ENCODE data around the gene ALAS1. TPM values are rescaled to one million over a fixed set of nuclear protein-coding genes. Genes with fewer than 3 reads are reported as not detected.
"Not testable (repeated sequence)": the region's sequence is repeated elsewhere in the genome, so short reads cannot be mapped to it uniquely, and the experiment has no call there.

ALAS1 gene
- total RNA-seq, 2 experiments from 2014 or later, result 34.4 to 43.6 TPM

- Histone ChIP-seq H3K36me3 (ENCODE audit: insufficient read depth, low read length) (no peaks in the 10 kb centered on the region), H3K4me1 (ENCODE audit: insufficient read depth, low read length, poor library complexity, severe bottlenecking) (no peaks in the 10 kb centered on the region), H3K9me3 (ENCODE audit: low read length) (peaks cover 11% of the 10 kb centered on the region; the same call in 1 of the 2 replicates), H4K20me1 (ENCODE audit: insufficient read depth, low read length) (no peaks in the 10 kb centered on the region), H3K4me2 (ENCODE audit: low read length) (no peak overlapping the region), H3K79me2 (ENCODE audit: insufficient read depth, low read depth, low read length) (no peaks in the 10 kb centered on the region), H3K4me3 (ENCODE audit: low read depth, low read length, poor library complexity, severe bottlenecking) (no peak overlapping the region), H3K9me2 (ENCODE audit: insufficient read depth, low read length) (no peaks in the 10 kb centered on the region), H2AFZ (ENCODE audit: low read length) (no peak overlapping the region), H3K27ac (ENCODE audit: low read depth, low read length, poor library complexity, severe bottlenecking) (no peak overlapping the region)
- TF ChIP-seq, protein P1, sequence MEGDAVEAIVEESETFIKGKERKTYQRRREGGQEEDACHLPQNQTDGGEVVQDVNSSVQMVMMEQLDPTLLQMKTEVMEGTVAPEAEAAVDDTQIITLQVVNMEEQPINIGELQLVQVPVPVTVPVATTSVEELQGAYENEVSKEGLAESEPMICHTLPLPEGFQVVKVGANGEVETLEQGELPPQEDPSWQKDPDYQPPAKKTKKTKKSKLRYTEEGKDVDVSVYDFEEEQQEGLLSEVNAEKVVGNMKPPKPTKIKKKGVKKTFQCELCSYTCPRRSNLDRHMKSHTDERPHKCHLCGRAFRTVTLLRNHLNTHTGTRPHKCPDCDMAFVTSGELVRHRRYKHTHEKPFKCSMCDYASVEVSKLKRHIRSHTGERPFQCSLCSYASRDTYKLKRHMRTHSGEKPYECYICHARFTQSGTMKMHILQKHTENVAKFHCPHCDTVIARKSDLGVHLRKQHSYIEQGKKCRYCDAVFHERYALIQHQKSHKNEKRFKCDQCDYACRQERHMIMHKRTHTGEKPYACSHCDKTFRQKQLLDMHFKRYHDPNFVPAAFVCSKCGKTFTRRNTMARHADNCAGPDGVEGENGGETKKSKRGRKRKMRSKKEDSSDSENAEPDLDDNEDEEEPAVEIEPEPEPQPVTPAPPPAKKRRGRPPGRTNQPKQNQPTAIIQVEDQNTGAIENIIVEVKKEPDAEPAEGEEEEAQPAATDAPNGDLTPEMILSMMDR (conservative IDR thresholded peaks at IDR 0.05; ENCODE audit: low read length), result no peak
- TF ChIP-seq EZH2phosphoT487 (IDR thresholded peaks at IDR 0.05; ENCODE audit: borderline replicate concordance, low read depth, low read length), result no peak
- no TSS peak for BruUV-seq (replicated peaks)
- no peak for DNase-seq (ENCODE audit: low spot score)
- intact Hi-C loops (cut with micrococcal nuclease; ENCODE audit: unreplicated experiment), result no loop called here
- ChIA-PET POLR2A (interaction anchor here (0.7 to 1.1 kb wide), 2 partner anchors 17 to 19 kb away, joined by 4 to 5 read pairs; no protein-coding TSS in a partner anchor), CTCF (ENCODE audit: unreplicated experiment) (no interaction called here)
These were observed 30.7 kb upstream of the ALAS1 start for GRCh38 chr3:52167240-52167639.

GRCh38 chr3:52170217-52170616 lies 27.7 kb upstream of the ALAS1 start:
- not testable (repeated sequence) for BruUV-seq (replicated peaks); H3K79me2 ChIP-seq (ENCODE audit: insufficient read depth, low read depth, low read length)
- CTCF ChIA-PET (ENCODE audit: unreplicated experiment), result interaction anchor here (1.4 kb wide), 1 partner anchor 11 kb away, joined by 4 read pairs; no protein-coding TSS in a partner anchor

DNA sequence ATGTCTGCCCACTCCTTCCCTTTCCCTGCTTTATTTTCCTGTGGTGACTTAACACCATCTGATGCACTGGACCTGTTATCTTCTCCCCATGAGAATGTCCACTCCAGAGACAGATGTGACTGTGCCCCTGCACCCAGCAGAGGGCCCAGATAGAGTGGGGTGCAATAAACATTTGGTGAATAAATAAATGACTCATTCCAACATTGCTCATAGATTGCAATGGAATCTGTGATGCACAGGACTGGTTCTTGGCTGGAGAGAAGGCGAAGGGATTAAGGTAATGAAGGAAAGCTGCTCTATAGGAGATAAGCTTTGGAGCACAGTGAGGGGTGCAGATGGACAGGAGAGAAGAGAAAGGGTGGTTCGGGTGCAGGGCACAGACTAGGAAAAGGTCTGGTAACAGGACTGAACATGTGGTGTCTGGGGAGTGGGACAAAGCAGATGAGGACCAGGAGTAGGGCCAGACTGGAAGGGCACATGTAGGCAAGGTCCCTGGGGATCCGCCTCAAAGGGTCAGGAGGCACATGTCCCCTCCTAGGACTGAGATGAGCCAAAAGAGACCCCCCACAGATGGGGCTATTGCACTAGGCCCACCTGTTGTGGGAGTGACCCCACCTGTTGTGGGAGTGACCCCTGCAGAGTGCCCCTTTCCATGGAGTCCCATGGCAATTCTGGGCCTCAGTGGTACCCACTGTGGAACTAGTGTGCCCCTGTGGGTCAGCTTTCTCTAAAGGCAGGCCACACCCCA lies 26.3 kb upstream of the ALAS1 start:
- Histone ChIP-seq H3K4me3 (ENCODE audit: low read depth, low read length, poor library complexity, severe bottlenecking) (no peak overlapping the region), H3K27ac (ENCODE audit: low read depth, low read length, poor library complexity, severe bottlenecking) (no peak overlapping the region), H3K79me2 (ENCODE audit: insufficient read depth, low read depth, low read length) (no peaks in the 10 kb centered on the region), H3K4me2 (ENCODE audit: low read length) (no peak overlapping the region), H3K4me1 (ENCODE audit: insufficient read depth, low read length, poor library complexity, severe bottlenecking) (no peaks in the 10 kb centered on the region), H3K9me2 (ENCODE audit: insufficient read depth, low read length) (no peaks in the 10 kb centered on the region), H2AFZ (ENCODE audit: low read length) (no peak overlapping the region), H3K9me3 (ENCODE audit: low read length) (no peaks in the 10 kb centered on the region), H3K36me3 (ENCODE audit: insufficient read depth, low read length) (no peaks in the 10 kb centered on the region), H4K20me1 (ENCODE audit: insufficient read depth, low read length) (no peaks in the 10 kb centered on the region)
- no peak for TF ChIP-seq EZH2phosphoT487 (IDR thresholded peaks at IDR 0.05; ENCODE audit: borderline replicate concordance, low read depth, low read length)
- TF ChIP-seq, protein P1 (conservative IDR thresholded peaks at IDR 0.05; ENCODE audit: low read length), result no peak
- ChIA-PET POLR2A (no interaction called here), CTCF (ENCODE audit: unreplicated experiment) (interaction anchor here (0.8 to 1.4 kb wide), 2 partner anchors 10 kb away, joined by 3 to 4 read pairs; no protein-coding TSS in a partner anchor)
- DNase-seq (ENCODE audit: low spot score), result no peak
- BruUV-seq (replicated peaks), result no TSS peak
- intact Hi-C loops (cut with micrococcal nuclease; ENCODE audit: unreplicated experiment), result no loop called here

More at GRCh38 chr3:52170217-52170616, 27.7 kb upstream of the ALAS1 start:
- H3K36me3 ChIP-seq (ENCODE audit: insufficient read depth, low read length); intact Hi-C loops (cut with micrococcal nuclease; ENCODE audit: unreplicated experiment); DNase-seq (ENCODE audit: low spot score); H3K9me3 ChIP-seq (ENCODE audit: low read length); H3K4me2 ChIP-seq (ENCODE audit: low read length); H3K4me3 ChIP-seq (ENCODE audit: low read depth, low read length, poor library complexity, severe bottlenecking); H2AFZ ChIP-seq (ENCODE audit: low read length); H3K9me2 ChIP-seq (ENCODE audit: insufficient read depth, low read length); H4K20me1 ChIP-seq (ENCODE audit: insufficient read depth, low read length); H3K27ac ChIP-seq (ENCODE audit: low read depth, low read length, poor library complexity, severe bottlenecking); H3K4me1 ChIP-seq (ENCODE audit: insufficient read depth, low read length, poor library complexity, severe bottlenecking): not testable (repeated sequence)
- POLR2A ChIA-PET, result interaction anchor here (0.5 to 0.7 kb wide), 2 partner anchors 11 to 373 kb away, joined by 5 read pairs; no protein-coding TSS in a partner anchor

Data from OCI-LY7 (cell line).